GM23248 (cell line): ENCODE results near the gene PHF12. TPM values are rescaled to one million over a fixed set of nuclear protein-coding genes. Genes with fewer than 3 reads are reported as not detected.
A peak's percentile ranks its signal among the peaks of the same experiment; 100 is the strongest.

Experiments
- DNase-seq: peaks from one replicate; pipeline ENCODE4 v3.0.0-alpha.2; 2015
- H2AFZ ChIP-seq: fragments of 200-600 bp; sonication (generic); 2 replicates; pipeline ENCODE4 v1.6.1; 2016; ENCODE audit warnings: antibody characterized with exemption
- H3F3A ChIP-seq: fragments of 200-600 bp; sonication (generic); 2 replicates; pipeline ENCODE4 v1.6.1; 2016; ENCODE audit warnings: mild to moderate bottlenecking, antibody characterized with exemption, mixed run types; ENCODE audit not compliant: insufficient read depth
- H3K27ac ChIP-seq: fragments of 200-600 bp; sonication (generic); 2 replicates; pipeline ENCODE4 v1.5.1; 2016; ENCODE audit warnings: mild to moderate bottlenecking
- H3K27me3 ChIP-seq: fragments of 200-600 bp; sonication (generic); replicated peaks from 2 replicates; pipeline ENCODE4 v1.6.1; 2016; ENCODE audit warnings: mild to moderate bottlenecking; ENCODE audit not compliant: insufficient read depth
- H3K36me3 ChIP-seq: fragments of 200-600 bp; sonication (generic); 2 replicates; pipeline ENCODE4 v1.6.1; 2016; ENCODE audit warnings: low read depth, mild to moderate bottlenecking
- H3K4me1 ChIP-seq: fragments of 200-600 bp; sonication (generic); 2 replicates; pipeline ENCODE4 v1.6.1; 2016; ENCODE audit warnings: mild to moderate bottlenecking; ENCODE audit not compliant: insufficient read depth
- H3K4me2 ChIP-seq: fragments of 200-600 bp; sonication (generic); one replicate; pipeline ENCODE4 v1.6.1; 2016; ENCODE audit warnings: mild to moderate bottlenecking; ENCODE audit not compliant: unreplicated experiment
- H3K4me3 ChIP-seq: fragments of 200-600 bp; sonication (generic); 2 replicates; pipeline ENCODE4 v1.5.1; 2016; ENCODE audit warnings: mild to moderate bottlenecking
- H3K79me2 ChIP-seq: fragments of 200-600 bp; sonication (generic); 2 replicates; pipeline ENCODE4 v1.6.1; 2016; ENCODE audit warnings: mild to moderate bottlenecking; ENCODE audit not compliant: insufficient read depth
- H3K9ac ChIP-seq: fragments of 200-600 bp; sonication (generic); 2 replicates; pipeline ENCODE4 v1.6.1; 2016; ENCODE audit warnings: mild to moderate bottlenecking
- H3K9me2 ChIP-seq: fragments of 200-600 bp; sonication (generic); 2 replicates; pipeline ENCODE4 v1.6.1; 2016; ENCODE audit warnings: mixed run types, mild to moderate bottlenecking, moderate library complexity; ENCODE audit not compliant: insufficient read depth
- H3K9me3 ChIP-seq: fragments of 200-600 bp; sonication (generic); one replicate; pipeline ENCODE4 v1.6.1; 2017; ENCODE audit warnings: low read depth
- H4K20me1 ChIP-seq: fragments of 200-600 bp; sonication (generic); 2 replicates; pipeline ENCODE4 v1.6.0; 2016; ENCODE audit not compliant: insufficient read depth
- EZH2 ChIP-seq: fragments of 200-600 bp; sonication (generic); IDR thresholded peaks from 2 replicates; pipeline ENCODE4 v1.6.1; 2018; ENCODE audit warnings: antibody characterized with exemption, mild to moderate bottlenecking; ENCODE audit not compliant: insufficient read depth, poor library complexity, severe bottlenecking
- EZH2phosphoT487 ChIP-seq: fragments of 200-600 bp; sonication (generic); IDR thresholded peaks from 2 replicates; pipeline ENCODE4 v1.6.1; 2018; ENCODE audit warnings: antibody characterized with exemption, moderate library complexity, mild to moderate bottlenecking, low read depth; ENCODE audit not compliant: insufficient read depth
- WGBS, 2 experiments: methylation state at CpG; one replicate each; pipeline ENCODE4 v1.1.6; 2015 to 2017; ENCODE audit warnings: low lambda C conversion rate in 2 of 2, low coverage in 1 of 2; ENCODE audit errors: missing lambda C conversion rate in 2 of 2; 5-methylcytosine and 5-hydroxymethylcytosine counted together
- in situ Hi-C: fragments of 300-500 bp; cut with MboI; formaldehyde crosslinking; loops from 2 replicates; pipeline ENCODE4 v1.15.0; 2020
- polyA plus RNA-seq: library from polyadenylated mRNA; unstranded; fragments of >200 nt; fragmentation: Nextera tagmentation; extraction: Ambion mirVana; gene quantifications from 2 replicates; pipeline ENCODE4 v1.2.1, GENCODE V29; 2016
- total RNA-seq: library from RNA; depleted of rRNA; stranded (reverse); fragments of >200 nt; shearing (Covaris generic); gene quantifications from 2 replicates; pipeline ENCODE4 v1.2.3, GENCODE V29; 2014

The PHF12 gene
- total and polyA plus RNA-seq, 2 experiments from 2014 or later = 6.1 to 27.7 TPM

DNA sequence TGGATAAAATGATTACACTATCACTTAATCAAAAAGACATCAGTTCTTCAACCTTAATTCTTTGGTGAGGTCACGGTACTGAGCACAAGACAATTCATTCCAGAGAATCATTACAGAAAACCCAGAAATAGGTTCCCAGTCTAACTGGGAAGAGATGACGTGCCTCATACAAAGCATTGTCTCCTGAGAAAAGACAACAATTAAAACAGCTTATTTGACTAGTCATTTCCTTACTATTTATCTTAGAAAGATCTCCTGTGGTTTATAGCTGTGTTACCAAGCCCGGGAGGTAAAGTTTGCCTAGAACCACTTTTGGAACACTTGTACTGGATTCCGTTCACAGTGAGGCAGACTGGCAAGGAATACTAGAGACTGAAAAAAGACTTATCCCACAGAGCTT, 5.1 kb downstream of the PHF12 start:
- TF ChIP-seq EZH2 (no peak), EZH2phosphoT487 (no peak)
- Histone ChIP-seq H3K9me2 (no peaks in the 10 kb centered on the region), H3K79me2 (peaks cover 96% of the 10 kb centered on the region), H3K27ac (peak overlapping the region; percentile 87), H3K4me3 (peak overlapping the region; percentile 52), H4K20me1 (peaks cover 5% of the 10 kb centered on the region; the same call in 1 of the 2 replicates), H3F3A (peaks cover 61% of the 10 kb centered on the region), H3K4me2 (peak overlapping the region; percentile 78), H3K36me3 (peaks cover 9% of the 10 kb centered on the region), H3K9ac (peak overlapping the region; percentile 46), H3K9me3 (no peaks in the 10 kb centered on the region), H3K4me1 (peaks cover 46% of the 10 kb centered on the region), H3K27me3 (no peaks in the 10 kb centered on the region), H2AFZ (no peak overlapping the region)
- 0 to 1% methylated on average over 4 of the region's 4 CpGs for WGBS, 2 experiments
- peak; percentile 93 for DNase-seq
- in situ Hi-C loops = no loop called here

DNA sequence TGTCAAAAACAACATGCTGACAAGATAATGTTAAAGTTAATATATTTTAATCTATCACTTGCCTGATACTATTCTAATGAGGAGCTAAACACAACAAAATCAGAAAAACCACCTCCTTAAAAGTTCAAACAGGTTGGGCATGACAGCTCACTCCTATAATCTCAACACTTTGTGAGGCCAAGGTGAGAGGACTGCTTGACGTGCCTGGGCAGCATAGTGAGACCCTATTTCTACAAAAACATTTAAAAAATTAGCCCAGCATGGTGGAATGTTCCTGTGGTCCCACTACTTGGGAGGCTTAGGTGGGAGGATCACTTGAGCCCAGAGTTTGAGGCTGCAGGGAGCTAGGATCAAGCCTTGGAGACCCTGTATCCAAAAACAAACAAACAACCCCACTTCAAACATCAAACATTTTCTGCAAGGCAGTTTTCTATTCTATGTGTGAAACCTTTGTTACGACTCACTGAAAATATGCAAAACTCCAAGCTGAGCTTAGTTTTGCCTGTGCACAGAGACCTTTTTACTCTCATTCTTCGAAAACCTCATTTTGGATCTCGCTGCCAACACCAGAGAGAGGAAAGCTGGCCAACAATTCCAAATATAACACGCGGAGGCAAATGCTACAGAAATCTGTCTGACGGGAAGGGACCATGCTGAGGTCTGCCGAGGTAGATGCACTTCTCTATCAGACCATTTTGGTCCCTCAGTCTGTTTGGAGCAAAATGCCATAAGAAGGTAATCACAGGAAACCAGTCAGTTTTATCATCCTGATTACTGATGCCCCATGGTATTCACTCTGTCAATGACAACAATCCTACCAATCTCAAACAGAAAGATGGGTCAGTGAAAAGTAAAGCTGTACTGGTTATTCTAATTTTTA, 6.2 kb downstream of the PHF12 start:
- no peak for TF ChIP-seq EZH2phosphoT487
- no peak for TF ChIP-seq EZH2
- Histone ChIP-seq H3K27ac (peak overlapping the region; percentile 87), H2AFZ (no peak overlapping the region), H3K27me3 (no peaks in the 10 kb centered on the region), H3K4me2 (peak overlapping the region; percentile 78), H3F3A (peaks cover 61% of the 10 kb centered on the region), H3K9me3 (no peaks in the 10 kb centered on the region), H3K4me3 (peak overlapping the region; percentile 52), H3K9me2 (no peaks in the 10 kb centered on the region), H3K79me2 (peaks cover 96% of the 10 kb centered on the region), H3K4me1 (peaks cover 46% of the 10 kb centered on the region), H3K9ac (peak overlapping the region; percentile 46), H4K20me1 (peaks cover 5% of the 10 kb centered on the region; the same call in 1 of the 2 replicates), H3K36me3 (peaks cover 9% of the 10 kb centered on the region)
- peak; percentile 78 for DNase-seq
- in situ Hi-C loops = no loop called here
- whole genome bisulfite sequencing, 2 experiments = 19 to 22% methylated on average over 8 of the region's 8 CpGs

DNA sequence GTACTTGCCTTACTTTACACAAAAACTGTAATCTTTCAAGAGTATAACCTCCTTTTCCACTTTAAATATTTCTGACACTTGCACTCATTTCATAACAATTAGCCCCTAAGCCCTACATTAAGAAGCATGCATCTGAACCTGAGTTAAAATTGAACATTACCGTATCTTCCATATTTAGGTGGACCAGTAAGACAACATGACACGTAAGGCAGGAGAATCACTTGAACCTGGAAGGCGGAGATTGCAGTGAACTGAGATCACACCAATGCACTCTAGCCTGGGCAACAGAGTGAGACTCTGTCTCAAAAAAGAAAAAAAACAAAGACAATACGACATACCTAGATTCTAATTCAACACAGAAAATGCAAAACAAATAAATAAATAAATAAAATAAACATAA, 7.0 kb downstream of the PHF12 start:
- H3K36me3 ChIP-seq = peaks cover 9% of the 10 kb centered on the region
- no peaks in the 10 kb centered on the region for H3K27me3 ChIP-seq
- in situ Hi-C loops = no loop called here
- H3F3A ChIP-seq = peaks cover 61% of the 10 kb centered on the region
- peaks cover 46% of the 10 kb centered on the region for H3K4me1 ChIP-seq
- no peak overlapping the region for H3K4me3 ChIP-seq
- TF ChIP-seq EZH2phosphoT487 = no peak
- TF ChIP-seq EZH2 = no peak
- WGBS, 2 experiments = 95 to 96% methylated on average over 4 of the region's 4 CpGs
- DNase-seq = no peak
- peak overlapping the region; percentile 78 for H3K4me2 ChIP-seq
- no peak overlapping the region for H2AFZ ChIP-seq
- peak overlapping the region; percentile 87; the same call in 1 of the 2 replicates for H3K27ac ChIP-seq
- no peaks in the 10 kb centered on the region for H3K9me3 ChIP-seq
- H3K9me2 ChIP-seq = no peaks in the 10 kb centered on the region
- H4K20me1 ChIP-seq = peaks cover 8% of the 10 kb centered on the region; the same call in 1 of the 2 replicates
- H3K9ac ChIP-seq = no peak overlapping the region
- H3K79me2 ChIP-seq = peaks cover 96% of the 10 kb centered on the region

DNA sequence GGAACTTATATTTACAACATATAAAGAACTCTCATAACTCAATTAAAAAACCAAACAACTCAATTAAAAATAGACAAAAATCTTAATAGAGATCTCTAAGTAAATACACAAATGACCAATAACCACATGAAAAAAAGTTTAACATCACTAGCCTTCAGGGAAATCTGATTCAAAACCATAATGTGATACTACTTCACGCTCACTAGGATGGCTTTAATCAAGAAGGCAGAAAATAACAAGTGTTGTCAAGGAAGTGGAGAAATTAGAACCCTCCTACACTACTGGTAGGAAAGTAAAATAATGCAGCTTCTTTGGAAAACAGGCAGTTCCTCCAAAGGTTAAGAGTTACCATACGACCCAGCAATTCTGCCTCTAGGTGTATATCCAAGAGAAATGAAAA, 8.4 kb downstream of the PHF12 start:
- H3K36me3 ChIP-seq = peaks cover 6% of the 10 kb centered on the region
- no peak overlapping the region for H3K4me3 ChIP-seq
- in situ Hi-C loops = no loop called here
- H3K27ac ChIP-seq = no peak overlapping the region
- no peak for DNase-seq
- no peak overlapping the region for H2AFZ ChIP-seq
- peaks cover 17% of the 10 kb centered on the region; the same call in 1 of the 2 replicates for H4K20me1 ChIP-seq
- no peaks in the 10 kb centered on the region for H3K9me2 ChIP-seq
- no peak overlapping the region for H3K9ac ChIP-seq
- H3K4me1 ChIP-seq = peaks cover 52% of the 10 kb centered on the region
- H3K4me2 ChIP-seq = no peak overlapping the region
- TF ChIP-seq EZH2 (no peak), EZH2phosphoT487 (no peak)
- peaks cover 96% of the 10 kb centered on the region for H3K79me2 ChIP-seq
- H3F3A ChIP-seq = peaks cover 50% of the 10 kb centered on the region
- no peaks in the 10 kb centered on the region for H3K27me3 ChIP-seq
- no peaks in the 10 kb centered on the region for H3K9me3 ChIP-seq
- WGBS, 2 experiments = 90 to 92% methylated on average over 2 of the region's 2 CpGs
